Endometrial microvascular endothelial cells (primary cell): ENCODE results near the gene NPLOC4. TPM values are rescaled to one million over a fixed set of nuclear protein-coding genes. Genes with fewer than 3 reads are reported as not detected.

Source experiments
- in situ Hi-C: cut with HindIII; loops from 2 replicates; pipeline ENCODE4 v1.10.0; 2017; ENCODE audit warnings: low sequenced_read_pairs, low pct_unique_long_range_greater_than_20kb; ENCODE audit errors: inconsistent ontology term
- total RNA-seq: library from RNA; depleted of rRNA; stranded (reverse); fragments of >200 nt; gene quantifications from one replicate; pipeline ENCODE4 v1.2.3, GENCODE V29; 2015; ENCODE audit errors: inconsistent ontology term

The NPLOC4 gene
- total RNA-seq, 1 donor from 2014 or later, result 86.4 TPM

GRCh38 chr17:81665205-81666091 lies 28.5 kb upstream of the NPLOC4 start:
- in situ Hi-C loops, result no loop called here

DNA sequence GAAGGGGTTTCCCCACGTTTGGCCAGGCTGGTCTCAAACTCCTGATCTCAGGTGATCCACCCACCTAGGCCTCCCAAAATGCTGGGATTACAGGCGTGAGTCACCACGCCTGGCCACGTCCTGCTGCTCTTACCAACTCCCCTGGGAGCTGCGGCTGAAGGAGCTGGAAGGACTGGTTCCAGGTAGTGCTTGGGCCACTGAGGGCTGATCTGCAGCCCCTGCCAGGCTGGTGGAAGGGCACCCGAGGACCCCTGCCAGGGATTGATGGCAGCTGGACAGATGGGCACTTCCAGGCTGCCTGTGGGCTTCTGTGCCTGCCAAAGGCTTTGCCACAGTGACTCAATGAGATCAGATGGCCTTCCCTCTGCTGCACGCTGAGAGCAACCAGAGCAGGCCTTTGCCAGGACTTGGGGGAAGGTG lies 27.1 kb upstream of the NPLOC4 start:
- in situ Hi-C loops, result no loop called here

GRCh38 chr17:81662002-81662401 lies 25.1 kb upstream of the NPLOC4 start:
- in situ Hi-C loops, result no loop called here

DNA sequence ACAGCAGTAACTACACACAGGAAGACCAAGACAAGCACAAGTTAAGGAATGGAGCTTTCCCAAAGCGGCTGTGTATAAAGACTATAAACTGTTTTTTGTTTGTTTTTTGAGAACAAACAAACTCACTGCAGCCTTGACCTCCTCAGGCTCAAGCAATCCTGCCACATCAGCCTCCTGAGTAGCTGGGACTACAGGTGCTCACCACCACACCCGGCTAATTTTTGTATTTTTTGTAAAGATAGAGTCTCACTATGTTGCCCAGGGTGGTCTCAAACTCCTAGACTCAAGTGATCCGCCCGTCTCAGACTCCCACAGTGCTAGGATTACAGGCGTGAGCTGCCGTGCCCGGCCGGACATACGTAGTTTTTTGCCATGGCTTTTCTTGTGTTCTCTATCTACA lies 23.5 kb upstream of the NPLOC4 start:
- in situ Hi-C loops, result no loop called here

DNA sequence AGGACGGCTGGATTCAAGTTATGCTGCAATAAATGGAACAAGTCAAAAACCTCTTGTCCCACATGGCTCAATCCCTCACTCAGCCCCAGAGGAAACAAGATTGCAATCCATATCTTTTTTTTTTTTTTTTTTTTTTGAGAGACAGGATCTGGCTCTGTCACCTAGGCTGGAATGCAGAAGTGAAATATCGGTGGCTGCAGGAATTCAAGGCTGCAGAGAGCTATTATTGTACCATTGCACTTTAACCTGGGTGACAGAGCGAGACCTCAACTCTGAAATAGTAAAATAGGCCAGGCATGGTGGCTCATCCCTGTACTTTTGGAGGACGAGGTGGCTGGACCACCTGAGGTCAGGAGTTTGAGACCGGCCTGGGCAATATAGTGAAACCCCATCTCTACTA lies 22.1 kb upstream of the NPLOC4 start:
- in situ Hi-C loops, result no loop called here

- in situ Hi-C loops, result no loop called here
Measured at GRCh38 chr17:81656835-81657234, 19.9 kb upstream of the NPLOC4 start.

DNA sequence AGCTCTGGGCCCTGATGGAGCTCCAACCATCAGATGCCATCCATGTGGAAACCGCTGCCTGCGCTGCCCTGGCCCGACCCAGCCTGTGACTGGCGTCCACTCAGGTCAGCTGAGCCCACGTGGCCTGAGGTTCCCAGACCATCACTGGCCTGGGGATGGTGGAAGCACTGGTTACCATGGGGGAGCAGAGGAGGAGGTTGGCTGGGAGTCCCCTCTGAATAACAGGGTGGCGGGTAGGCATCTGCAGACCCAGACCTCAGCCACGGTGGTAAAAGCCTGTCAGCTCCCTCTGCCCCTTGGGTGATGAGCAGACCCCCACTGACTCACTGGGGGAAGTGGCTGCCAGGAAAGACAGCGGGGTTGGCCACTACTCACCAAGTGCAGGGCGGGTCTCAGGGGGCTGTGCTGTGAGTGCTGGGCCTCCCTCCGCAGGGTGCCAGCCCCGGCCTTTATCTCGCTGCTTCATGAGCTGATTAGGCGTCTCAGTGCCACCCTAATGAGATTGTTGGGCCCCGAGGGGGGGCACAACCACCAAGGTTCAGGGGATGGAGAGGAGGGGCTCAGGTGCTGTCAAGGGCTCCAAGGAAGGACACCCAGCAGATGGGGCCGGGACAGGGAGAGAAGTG lies 19.3 kb upstream of the NPLOC4 start, which contains the start of gene PDE6G:
Gene PDE6G, minus strand, starts transcription at position 425 of the 626 bp plus-strand sequence. CDS start 3,237 bp downstream, outside the sequence.
- in situ Hi-C loops, result no loop called here

- in situ Hi-C loops, result no loop called here
Measured at GRCh38 chr17:81655378-81656117, 18.6 kb upstream of the NPLOC4 start.

- in situ Hi-C loops, result no loop called here
Measured at GRCh38 chr17:81652906-81653771, 16.2 kb upstream of the NPLOC4 start.

DNA sequence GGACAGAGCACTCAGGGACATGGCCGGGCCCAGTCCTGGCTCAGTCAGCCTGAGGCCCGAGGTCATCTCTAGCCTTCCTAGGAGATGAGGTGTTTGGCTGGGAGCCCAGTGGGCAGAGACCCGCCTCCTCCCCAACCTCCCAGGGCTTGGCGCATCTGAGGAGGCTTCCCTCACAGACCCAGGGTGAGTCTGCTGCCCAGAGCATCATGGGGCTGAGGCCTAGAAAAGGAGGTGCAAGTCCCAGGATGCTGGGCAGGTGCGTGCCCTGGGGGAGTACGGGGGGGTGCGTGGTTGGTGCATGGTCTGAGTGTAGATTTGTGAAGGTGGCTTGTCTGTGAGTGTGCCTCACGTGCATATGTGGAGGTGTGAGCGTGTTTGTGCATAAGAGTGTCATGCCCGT lies 14.8 kb upstream of the NPLOC4 start:
- in situ Hi-C loops, result no loop called here

DNA sequence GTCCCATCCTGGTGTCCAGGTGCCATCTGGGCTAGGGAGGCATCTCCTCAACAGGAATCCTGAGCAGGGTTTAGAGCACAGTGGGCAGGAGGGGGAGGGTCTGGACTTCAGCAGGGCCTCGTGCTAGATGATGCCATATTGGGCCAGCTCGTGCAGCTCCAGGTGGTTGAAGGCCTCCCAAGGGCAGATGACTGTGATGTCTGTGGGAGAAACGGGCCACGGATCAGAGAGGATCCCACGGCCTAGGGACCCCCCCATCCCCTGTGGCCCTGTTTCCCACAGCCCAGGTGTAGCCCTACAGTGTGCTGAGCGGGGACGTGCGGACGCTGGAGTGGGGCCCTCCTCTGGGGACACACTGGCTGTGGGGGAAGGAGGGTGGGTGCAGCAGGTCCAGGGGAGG lies 14.0 kb upstream of the NPLOC4 start:
- in situ Hi-C loops, result no loop called here

GRCh38 chr17:81648707-81649085 lies 11.8 kb upstream of the NPLOC4 start:
- in situ Hi-C loops, result no loop called here

DNA sequence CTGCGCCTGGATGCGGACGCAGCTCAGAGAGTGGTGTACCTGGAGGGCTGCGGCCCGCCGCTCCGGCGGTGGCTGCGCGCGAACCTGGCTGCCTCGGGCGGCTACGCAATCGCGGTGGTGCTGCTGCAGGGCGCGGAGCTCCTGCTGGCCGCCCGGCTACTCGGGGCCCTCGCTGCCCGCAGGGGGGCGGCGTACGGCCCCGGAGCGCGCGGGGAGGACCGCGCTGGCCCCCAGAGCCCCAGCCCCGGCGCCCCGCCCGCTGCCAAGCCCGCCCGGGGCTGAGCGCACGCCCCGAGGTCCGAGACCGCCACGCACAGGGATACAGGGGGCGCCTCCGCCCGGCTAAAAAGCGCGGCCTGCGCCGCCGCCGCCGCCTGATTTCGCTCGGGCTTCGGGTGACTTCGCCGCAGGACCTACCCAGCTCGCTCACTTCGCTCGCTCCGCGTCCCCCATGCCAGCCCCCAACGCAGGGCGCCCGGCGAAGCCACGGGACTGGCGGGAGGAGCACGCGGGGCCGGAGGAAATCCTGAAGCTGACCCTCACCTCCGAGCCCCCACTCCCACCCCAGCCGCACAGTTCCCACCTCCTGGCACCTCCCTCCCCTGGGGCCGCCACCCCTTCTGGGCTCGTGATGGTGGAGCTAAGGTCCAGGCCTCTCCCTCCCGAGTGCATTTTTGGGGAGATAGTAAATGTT lies 11.2 kb upstream of the NPLOC4 start:
- in situ Hi-C loops, result no loop called here

DNA sequence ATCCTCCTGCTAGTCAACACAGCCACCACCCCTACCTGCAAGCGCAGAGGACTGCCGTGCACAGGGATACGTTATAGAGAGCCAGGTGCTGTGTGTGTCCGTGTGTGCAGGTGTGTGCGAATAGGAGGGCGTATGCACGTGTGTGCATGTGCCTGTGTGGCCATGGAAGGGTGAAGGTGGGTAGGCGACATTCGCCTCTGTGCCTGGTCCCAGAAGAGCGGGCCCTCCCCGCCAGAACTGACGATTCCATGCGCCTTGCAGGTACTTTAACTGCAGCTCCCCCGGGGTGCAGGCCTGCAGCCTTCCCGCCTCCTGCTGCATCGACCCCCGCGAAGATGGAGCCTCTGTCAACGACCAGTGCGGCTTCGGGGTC lies 10.7 kb upstream of the NPLOC4 start:
- in situ Hi-C loops, result no loop called here

GRCh38 chr17:81646869-81647600 lies 10.1 kb upstream of the NPLOC4 start:
- in situ Hi-C loops, result no loop called here

GRCh38 chr17:81644976-81645952 lies 8.4 kb upstream of the NPLOC4 start:
- in situ Hi-C loops, result no loop called here

DNA sequence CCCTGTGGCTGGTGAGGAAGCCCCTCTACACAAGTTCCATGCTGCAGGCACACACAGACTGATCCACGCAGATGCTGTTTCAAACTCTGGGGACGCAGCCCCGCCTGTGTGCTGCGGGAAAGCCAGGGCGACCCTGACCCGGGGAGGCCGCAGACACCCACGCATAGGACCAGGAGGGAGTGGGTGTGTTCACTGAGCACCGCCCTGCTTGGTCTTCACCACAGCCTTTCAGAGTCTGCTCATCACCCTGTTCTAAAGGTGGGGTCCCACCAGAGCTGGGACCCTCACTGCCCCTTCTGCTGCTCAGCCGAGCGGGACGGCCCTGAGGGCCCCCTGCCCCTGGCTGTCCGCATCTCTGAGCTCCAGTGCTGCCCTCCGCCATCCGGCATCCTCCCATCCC lies 7.6 kb upstream of the NPLOC4 start:
- in situ Hi-C loops, result no loop called here
